ENCODE results near the gene CDKN3. TPM values are rescaled to one million over a fixed set of nuclear protein-coding genes. Genes with fewer than 3 reads are reported as not detected.

The CDKN3 gene
- total RNA-seq, 1 donor from 2014 or later: 6.6 TPM

DNA sequence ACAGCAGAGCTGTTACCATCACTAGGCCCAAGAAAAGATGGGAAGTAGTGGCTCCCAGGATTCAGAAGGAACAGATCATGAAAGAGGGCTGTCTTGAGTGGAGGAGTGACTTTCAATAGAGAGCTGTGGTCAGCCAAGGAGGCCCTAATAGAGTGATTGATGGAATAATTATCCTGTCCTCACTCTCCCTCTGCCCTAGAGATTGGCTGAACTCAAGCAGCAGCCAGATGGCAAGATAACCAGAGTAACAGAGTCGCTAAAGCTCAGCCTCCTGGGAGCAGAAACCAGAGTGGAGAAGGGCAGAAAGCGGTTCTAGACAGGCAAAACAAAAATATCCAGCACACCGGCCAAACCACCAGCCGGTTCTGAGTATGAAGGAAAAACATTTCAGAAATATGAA, 68.8 kb downstream of the CDKN3 start:
- H3K27me3 ChIP-seq: no peaks in the 10 kb centered on the region
- no peak overlapping the region for H3K4me3 ChIP-seq
- H3K36me3 ChIP-seq: no peaks in the 10 kb centered on the region
- intact Hi-C loops (cut with DNase I): no loop called here
- peak in 1 of 2 donors; percentile 42 for DNase-seq (ENCODE audit: extremely low spot score in 2 of 2)
- H3K4me1 ChIP-seq: no peaks in the 10 kb centered on the region
- no peaks in the 10 kb centered on the region for H3K9me3 ChIP-seq
- no peak overlapping the region for H3K27ac ChIP-seq
- TF ChIP-seq, protein P1, sequence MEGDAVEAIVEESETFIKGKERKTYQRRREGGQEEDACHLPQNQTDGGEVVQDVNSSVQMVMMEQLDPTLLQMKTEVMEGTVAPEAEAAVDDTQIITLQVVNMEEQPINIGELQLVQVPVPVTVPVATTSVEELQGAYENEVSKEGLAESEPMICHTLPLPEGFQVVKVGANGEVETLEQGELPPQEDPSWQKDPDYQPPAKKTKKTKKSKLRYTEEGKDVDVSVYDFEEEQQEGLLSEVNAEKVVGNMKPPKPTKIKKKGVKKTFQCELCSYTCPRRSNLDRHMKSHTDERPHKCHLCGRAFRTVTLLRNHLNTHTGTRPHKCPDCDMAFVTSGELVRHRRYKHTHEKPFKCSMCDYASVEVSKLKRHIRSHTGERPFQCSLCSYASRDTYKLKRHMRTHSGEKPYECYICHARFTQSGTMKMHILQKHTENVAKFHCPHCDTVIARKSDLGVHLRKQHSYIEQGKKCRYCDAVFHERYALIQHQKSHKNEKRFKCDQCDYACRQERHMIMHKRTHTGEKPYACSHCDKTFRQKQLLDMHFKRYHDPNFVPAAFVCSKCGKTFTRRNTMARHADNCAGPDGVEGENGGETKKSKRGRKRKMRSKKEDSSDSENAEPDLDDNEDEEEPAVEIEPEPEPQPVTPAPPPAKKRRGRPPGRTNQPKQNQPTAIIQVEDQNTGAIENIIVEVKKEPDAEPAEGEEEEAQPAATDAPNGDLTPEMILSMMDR (IDR thresholded peaks at IDR 0.05): no peak
- no peak for TF ChIP-seq POLR2A (IDR thresholded peaks at IDR 0.05)
- no peak for TF ChIP-seq POLR2AphosphoS5 (IDR thresholded peaks at IDR 0.05; ENCODE audit: insufficient read depth in 1 of 2, low read depth in 1 of 2)

DNA sequence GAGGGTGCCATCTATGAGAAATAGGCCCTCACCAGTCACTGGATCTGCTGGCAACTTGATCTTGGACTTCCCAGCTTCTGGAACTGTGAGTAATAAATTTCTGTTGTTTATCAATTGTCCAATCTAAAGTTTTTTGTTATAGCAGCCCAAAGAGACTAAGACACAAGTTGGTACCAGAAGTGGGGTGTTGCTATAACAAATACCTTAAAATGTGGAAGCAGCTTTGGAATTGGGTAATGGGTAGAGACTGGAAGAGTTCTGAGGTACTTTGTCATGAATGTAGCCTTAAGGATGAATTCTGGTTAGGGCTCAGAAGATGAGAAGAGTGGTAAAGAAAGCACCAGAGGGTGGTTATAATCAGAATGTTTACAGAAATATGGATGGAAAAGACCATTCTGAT, 70.5 kb downstream of the CDKN3 start:
- Histone ChIP-seq H3K4me3 (no peak overlapping the region), H3K9me3 (no peaks in the 10 kb centered on the region), H3K27ac (no peak overlapping the region), H3K36me3 (no peaks in the 10 kb centered on the region), H3K4me1 (no peaks in the 10 kb centered on the region), H3K27me3 (no peaks in the 10 kb centered on the region)
- no peak for DNase-seq (ENCODE audit: extremely low spot score in 2 of 2)
- TF ChIP-seq POLR2A (IDR thresholded peaks at IDR 0.05): no peak
- TF ChIP-seq, protein P1 (IDR thresholded peaks at IDR 0.05): no peak
- TF ChIP-seq POLR2AphosphoS5 (IDR thresholded peaks at IDR 0.05; ENCODE audit: insufficient read depth in 1 of 2, low read depth in 1 of 2): no peak
- intact Hi-C loops (cut with DNase I): no loop called here

Other genes starting within 250 kb of the CDKN3 start
- 124 TPM for gene CNIH1, start 44.4 kb downstream of the CDKN3 start, total RNA-seq
- 24.1 TPM for gene GMFB, start 92.0 kb downstream of the CDKN3 start, total RNA-seq
- gene CGRRF1, start 112.9 kb downstream of the CDKN3 start, total RNA-seq: 9.6 TPM
- gene SAMD4A, start 170.1 kb downstream of the CDKN3 start, total RNA-seq: 43.0 TPM

All from vagina (tissue), 2 donors.